ENCODE data around the gene SCTR.
A peak's percentile ranks its signal among the peaks of the same experiment; 100 is the strongest.

Gene SCTR

DNA sequence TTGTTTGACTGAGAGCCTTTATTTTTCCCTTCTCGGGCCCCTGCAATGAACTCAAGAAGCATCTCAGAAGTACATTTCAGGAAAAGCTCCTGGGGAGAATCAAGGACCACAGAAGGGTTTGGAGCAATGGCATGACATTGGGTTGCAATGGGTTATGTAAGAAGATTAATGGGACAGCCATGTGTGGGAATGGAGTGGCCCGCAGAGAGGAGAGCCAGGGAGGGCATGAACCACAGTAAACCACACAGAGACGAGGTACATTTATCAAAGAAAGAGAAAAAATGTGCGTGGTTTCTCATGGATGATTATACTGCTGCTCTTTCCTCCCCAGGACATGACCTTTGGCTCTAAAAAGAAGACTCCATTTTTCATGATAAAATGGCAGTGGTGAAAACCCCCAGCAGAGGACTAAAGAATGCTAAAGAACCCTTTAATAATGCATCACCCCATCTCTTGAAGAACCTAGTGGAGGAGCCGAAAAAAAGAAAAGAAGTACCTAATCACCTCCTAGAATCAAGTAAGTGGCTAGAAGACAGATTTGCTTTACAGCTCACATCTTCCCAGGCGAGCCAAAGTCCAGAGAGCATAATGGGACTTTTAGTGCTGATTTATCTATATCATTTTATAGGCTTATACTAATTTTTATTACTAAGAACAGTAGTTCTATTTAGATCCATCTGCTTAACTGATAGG is 21.6 kb upstream of the SCTR start:
- DNase-seq (ENCODE audit: extremely low read depth, insufficient read length), result no peak
- no peak overlapping the region for H3K4me3 ChIP-seq (replicated peaks; ENCODE audit: low read depth, low read length)
- no peaks in the 10 kb centered on the region; the same call in none of the 2 replicates for H3K27me3 ChIP-seq (replicated peaks; ENCODE audit: control insufficient read depth, insufficient read depth, low read length)
- H3K36me3 ChIP-seq (ENCODE audit: control insufficient read depth, insufficient read depth, low read length), result no peaks in the 10 kb centered on the region
- TF ChIP-seq, protein P1, sequence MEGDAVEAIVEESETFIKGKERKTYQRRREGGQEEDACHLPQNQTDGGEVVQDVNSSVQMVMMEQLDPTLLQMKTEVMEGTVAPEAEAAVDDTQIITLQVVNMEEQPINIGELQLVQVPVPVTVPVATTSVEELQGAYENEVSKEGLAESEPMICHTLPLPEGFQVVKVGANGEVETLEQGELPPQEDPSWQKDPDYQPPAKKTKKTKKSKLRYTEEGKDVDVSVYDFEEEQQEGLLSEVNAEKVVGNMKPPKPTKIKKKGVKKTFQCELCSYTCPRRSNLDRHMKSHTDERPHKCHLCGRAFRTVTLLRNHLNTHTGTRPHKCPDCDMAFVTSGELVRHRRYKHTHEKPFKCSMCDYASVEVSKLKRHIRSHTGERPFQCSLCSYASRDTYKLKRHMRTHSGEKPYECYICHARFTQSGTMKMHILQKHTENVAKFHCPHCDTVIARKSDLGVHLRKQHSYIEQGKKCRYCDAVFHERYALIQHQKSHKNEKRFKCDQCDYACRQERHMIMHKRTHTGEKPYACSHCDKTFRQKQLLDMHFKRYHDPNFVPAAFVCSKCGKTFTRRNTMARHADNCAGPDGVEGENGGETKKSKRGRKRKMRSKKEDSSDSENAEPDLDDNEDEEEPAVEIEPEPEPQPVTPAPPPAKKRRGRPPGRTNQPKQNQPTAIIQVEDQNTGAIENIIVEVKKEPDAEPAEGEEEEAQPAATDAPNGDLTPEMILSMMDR (IDR thresholded peaks at IDR 0.05; ENCODE audit: insufficient read depth, low read length, poor library complexity, severe bottlenecking), result no peak

DNA sequence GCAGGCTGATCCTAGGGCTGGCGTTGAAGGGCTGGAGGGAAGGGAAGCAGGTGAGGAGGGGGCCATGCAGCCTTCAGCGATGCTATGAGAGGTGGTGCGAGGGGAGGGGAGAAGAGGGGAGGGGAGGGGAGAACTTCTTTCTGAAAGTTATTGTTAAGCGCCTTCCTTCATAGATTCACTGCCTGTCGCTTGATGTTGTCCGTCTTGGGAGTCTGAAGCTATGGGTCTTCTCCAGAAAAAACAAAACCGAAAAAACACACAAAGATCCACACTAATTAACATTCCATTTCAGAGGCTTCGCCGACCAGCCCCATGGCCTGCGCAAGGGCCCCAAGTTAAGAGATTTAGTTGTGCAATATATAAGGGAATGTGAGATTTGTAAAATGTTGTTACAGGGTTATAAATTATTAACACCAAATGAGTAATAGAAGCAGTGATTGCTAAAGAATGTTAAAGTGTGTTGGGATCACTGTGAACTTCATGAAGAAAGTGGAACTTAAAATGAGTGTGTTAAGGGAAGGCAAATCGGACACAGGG is 20.7 kb upstream of the SCTR start:
- Histone ChIP-seq H3K27me3 (replicated peaks; ENCODE audit: control insufficient read depth, insufficient read depth, low read length) (no peaks in the 10 kb centered on the region; the same call in none of the 2 replicates), H3K36me3 (ENCODE audit: control insufficient read depth, insufficient read depth, low read length) (no peaks in the 10 kb centered on the region), H3K4me3 (replicated peaks; ENCODE audit: low read depth, low read length) (no peak overlapping the region)
- TF ChIP-seq, protein P1 (IDR thresholded peaks at IDR 0.05; ENCODE audit: insufficient read depth, low read length, poor library complexity, severe bottlenecking), result no peak
- DNase-seq (ENCODE audit: extremely low read depth, insufficient read length), result no peak

DNA sequence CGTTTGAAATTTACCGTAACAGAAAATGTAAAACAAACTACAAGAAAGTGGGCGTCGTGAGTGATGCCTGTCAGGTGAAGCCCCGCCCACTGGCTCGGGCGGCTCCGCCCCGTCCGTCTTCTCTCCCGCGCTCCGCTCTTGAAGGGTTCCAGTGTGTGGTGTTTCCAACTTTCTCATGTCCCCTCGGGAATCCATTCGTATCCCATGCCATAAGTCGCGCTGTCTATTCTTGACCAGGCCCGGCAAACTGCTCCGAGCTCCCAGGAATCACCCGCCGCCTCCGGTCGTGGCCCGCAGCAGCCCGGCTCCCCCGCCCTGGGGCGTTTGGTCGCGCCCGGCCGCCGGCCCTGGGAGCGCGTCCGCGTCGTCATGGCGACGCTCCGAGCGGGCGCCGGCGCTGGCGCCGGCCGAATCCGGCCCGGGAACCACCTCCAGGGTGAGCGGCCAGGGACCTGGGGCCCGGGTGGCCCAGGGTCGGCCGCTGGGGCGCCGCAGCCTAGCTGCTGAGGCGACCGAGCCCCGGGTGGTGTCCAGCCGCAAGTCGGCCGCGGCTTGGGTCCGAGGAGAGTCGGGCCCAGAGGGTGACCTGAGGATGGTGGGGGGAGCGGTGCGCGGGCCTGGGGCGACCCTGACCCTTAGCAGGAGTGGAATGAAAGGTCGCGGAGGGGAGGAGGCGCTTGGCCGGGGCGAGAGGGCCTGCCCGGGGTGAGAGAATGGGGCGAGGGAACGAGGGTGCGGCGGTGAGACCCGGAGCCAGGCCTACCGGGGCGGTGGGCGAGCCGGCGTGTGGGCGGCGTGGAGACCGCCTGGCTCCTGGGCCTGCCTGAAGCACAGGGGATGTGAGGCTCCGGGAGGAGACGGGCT is 20.0 kb upstream of the SCTR start, which contains the start of gene CFAP221:
CFAP221 (plus strand) TSS at position 375 of the 864 bp plus-strand sequence. CDS start 1,683 bp downstream, outside the sequence.
- Histone ChIP-seq H3K4me3 (replicated peaks; ENCODE audit: low read depth, low read length) (no peak within 1 kb of the TSS), H3K36me3 (ENCODE audit: control insufficient read depth, insufficient read depth, low read length) (no peaks in the 10 kb centered on the region), H3K27me3 (replicated peaks; ENCODE audit: control insufficient read depth, insufficient read depth, low read length) (no peaks in the 10 kb centered on the region; the same call in none of the 2 replicates)
- TF ChIP-seq, protein P1 (IDR thresholded peaks at IDR 0.05; ENCODE audit: insufficient read depth, low read length, poor library complexity, severe bottlenecking), result no peak
- peak; percentile 79 for DNase-seq (ENCODE audit: extremely low read depth, insufficient read length)

DNA sequence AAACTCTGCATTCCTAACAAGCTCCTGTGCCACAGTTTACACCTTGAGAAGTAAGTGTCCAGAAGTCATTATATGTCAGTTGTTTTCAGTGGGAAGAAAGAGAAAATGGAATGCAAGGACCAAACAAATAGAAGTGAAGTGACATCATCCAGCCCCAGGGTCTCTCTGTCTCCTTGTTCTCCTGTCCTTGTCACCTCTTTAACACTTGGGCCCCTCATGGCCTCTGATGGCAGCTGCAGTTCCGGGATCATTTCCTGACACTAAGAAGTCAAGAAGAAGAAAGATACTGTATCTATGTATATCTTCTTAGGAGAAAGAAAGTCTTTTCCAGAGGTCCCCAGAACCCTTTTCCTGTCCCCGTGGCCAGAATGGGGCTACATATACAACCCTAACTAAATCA is 17.2 kb upstream of the SCTR start:
- Histone ChIP-seq H3K27me3 (replicated peaks; ENCODE audit: control insufficient read depth, insufficient read depth, low read length) (no peaks in the 10 kb centered on the region; the same call in none of the 2 replicates), H3K4me3 (replicated peaks; ENCODE audit: low read depth, low read length) (no peak overlapping the region), H3K36me3 (ENCODE audit: control insufficient read depth, insufficient read depth, low read length) (no peaks in the 10 kb centered on the region)
- TF ChIP-seq, protein P1 (IDR thresholded peaks at IDR 0.05; ENCODE audit: insufficient read depth, low read length, poor library complexity, severe bottlenecking), result no peak
- no peak for DNase-seq (ENCODE audit: extremely low read depth, insufficient read length)

DNA sequence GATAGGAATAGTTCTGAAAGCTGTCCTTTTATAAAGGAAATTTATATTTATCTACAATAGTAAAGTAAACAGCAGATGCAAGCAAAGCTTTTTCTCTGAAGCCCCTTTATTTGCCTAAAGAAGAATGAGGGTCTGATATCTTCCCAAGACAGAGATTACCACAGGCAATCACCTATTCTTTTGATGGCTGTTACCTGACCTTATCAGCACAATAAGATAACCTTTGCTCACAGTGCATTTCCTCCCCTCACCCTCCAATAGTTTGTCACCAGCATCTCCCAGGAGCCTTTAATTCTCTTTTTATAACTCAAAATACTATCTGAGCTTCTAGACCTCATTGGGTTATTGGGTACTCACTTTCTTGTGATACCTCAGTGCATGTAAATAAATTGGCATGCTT is 13.5 kb upstream of the SCTR start:
- no peaks in the 10 kb centered on the region; the same call in 1 of the 2 replicates for H3K27me3 ChIP-seq (replicated peaks; ENCODE audit: control insufficient read depth, insufficient read depth, low read length)
- TF ChIP-seq, protein P1 (IDR thresholded peaks at IDR 0.05; ENCODE audit: insufficient read depth, low read length, poor library complexity, severe bottlenecking), result no peak
- H3K36me3 ChIP-seq (ENCODE audit: control insufficient read depth, insufficient read depth, low read length), result no peaks in the 10 kb centered on the region

More for the DNA sequence above, 13.5 kb upstream of the SCTR start:
- no peak for DNase-seq (ENCODE audit: extremely low read depth, insufficient read length)
- no peak overlapping the region for H3K4me3 ChIP-seq (replicated peaks; ENCODE audit: low read depth, low read length)
